ENCODE results near the gene ELFN1.

Gene ELFN1

GRCh38 chr7:1632916-1633785, 36.9 kb upstream of the ELFN1 start:
- H3K27me3 ChIP-seq (replicated peaks; ENCODE audit: control insufficient read depth, insufficient read depth, low read length) = no peaks in the 10 kb centered on the region
- no peak for DNase-seq (ENCODE audit: extremely low read depth, insufficient read length)
- no peak overlapping the region for H3K4me3 ChIP-seq (replicated peaks; ENCODE audit: low read depth, low read length)
- no peak for TF ChIP-seq CTCF (IDR thresholded peaks at IDR 0.05; ENCODE audit: insufficient read depth, low read length, poor library complexity, severe bottlenecking)
- no peaks in the 10 kb centered on the region for H3K36me3 ChIP-seq (ENCODE audit: control insufficient read depth, insufficient read depth, low read length)

- no peak for DNase-seq (ENCODE audit: extremely low read depth, insufficient read length)
- no peak overlapping the region for H3K4me3 ChIP-seq (replicated peaks; ENCODE audit: low read depth, low read length)
- TF ChIP-seq CTCF (IDR thresholded peaks at IDR 0.05; ENCODE audit: insufficient read depth, low read length, poor library complexity, severe bottlenecking) = no peak
- H3K27me3 ChIP-seq (replicated peaks; ENCODE audit: control insufficient read depth, insufficient read depth, low read length) = no peaks in the 10 kb centered on the region
- H3K36me3 ChIP-seq (ENCODE audit: control insufficient read depth, insufficient read depth, low read length) = no peaks in the 10 kb centered on the region
Observed at GRCh38 chr7:1635401-1635800, 34.7 kb upstream of the ELFN1 start.

- Histone ChIP-seq H3K27me3 (replicated peaks; ENCODE audit: control insufficient read depth, insufficient read depth, low read length) (no peaks in the 10 kb centered on the region), H3K36me3 (ENCODE audit: control insufficient read depth, insufficient read depth, low read length) (no peaks in the 10 kb centered on the region), H3K4me3 (replicated peaks; ENCODE audit: low read depth, low read length) (no peak overlapping the region)
- no peak for TF ChIP-seq CTCF (IDR thresholded peaks at IDR 0.05; ENCODE audit: insufficient read depth, low read length, poor library complexity, severe bottlenecking)
- DNase-seq (ENCODE audit: extremely low read depth, insufficient read length) = no peak
Observed at GRCh38 chr7:1637155-1637554, 32.9 kb upstream of the ELFN1 start.

- DNase-seq (ENCODE audit: extremely low read depth, insufficient read length) = no peak
- H3K36me3 ChIP-seq (ENCODE audit: control insufficient read depth, insufficient read depth, low read length) = no peaks in the 10 kb centered on the region
- no peak for TF ChIP-seq CTCF (IDR thresholded peaks at IDR 0.05; ENCODE audit: insufficient read depth, low read length, poor library complexity, severe bottlenecking)
- H3K27me3 ChIP-seq (replicated peaks; ENCODE audit: control insufficient read depth, insufficient read depth, low read length) = no peaks in the 10 kb centered on the region
- no peak overlapping the region for H3K4me3 ChIP-seq (replicated peaks; ENCODE audit: low read depth, low read length)
Observed at GRCh38 chr7:1638215-1638661, 31.8 kb upstream of the ELFN1 start.

GRCh38 chr7:1639071-1639470, 31.0 kb upstream of the ELFN1 start:
- no peak overlapping the region for H3K4me3 ChIP-seq (replicated peaks; ENCODE audit: low read depth, low read length)
- H3K27me3 ChIP-seq (replicated peaks; ENCODE audit: control insufficient read depth, insufficient read depth, low read length) = no peaks in the 10 kb centered on the region
- no peak for DNase-seq (ENCODE audit: extremely low read depth, insufficient read length)
- no peaks in the 10 kb centered on the region for H3K36me3 ChIP-seq (ENCODE audit: control insufficient read depth, insufficient read depth, low read length)
- no peak for TF ChIP-seq CTCF (IDR thresholded peaks at IDR 0.05; ENCODE audit: insufficient read depth, low read length, poor library complexity, severe bottlenecking)
